HG03520 (cell line): ENCODE data around the gene HOXD1.

Source experiments
- ATAC-seq: cut with Tn5 transposase; IDR thresholded peaks from one replicate; pipeline ENCODE4 v1.9.1; 2021; ENCODE audit warnings: mild to moderate bottlenecking, moderate library complexity; ENCODE audit not compliant: unreplicated experiment

The HOXD1 gene

GRCh38 chr2:176164611-176165369, 23.7 kb upstream of the HOXD1 start:
- no peak for ATAC-seq

DNA sequence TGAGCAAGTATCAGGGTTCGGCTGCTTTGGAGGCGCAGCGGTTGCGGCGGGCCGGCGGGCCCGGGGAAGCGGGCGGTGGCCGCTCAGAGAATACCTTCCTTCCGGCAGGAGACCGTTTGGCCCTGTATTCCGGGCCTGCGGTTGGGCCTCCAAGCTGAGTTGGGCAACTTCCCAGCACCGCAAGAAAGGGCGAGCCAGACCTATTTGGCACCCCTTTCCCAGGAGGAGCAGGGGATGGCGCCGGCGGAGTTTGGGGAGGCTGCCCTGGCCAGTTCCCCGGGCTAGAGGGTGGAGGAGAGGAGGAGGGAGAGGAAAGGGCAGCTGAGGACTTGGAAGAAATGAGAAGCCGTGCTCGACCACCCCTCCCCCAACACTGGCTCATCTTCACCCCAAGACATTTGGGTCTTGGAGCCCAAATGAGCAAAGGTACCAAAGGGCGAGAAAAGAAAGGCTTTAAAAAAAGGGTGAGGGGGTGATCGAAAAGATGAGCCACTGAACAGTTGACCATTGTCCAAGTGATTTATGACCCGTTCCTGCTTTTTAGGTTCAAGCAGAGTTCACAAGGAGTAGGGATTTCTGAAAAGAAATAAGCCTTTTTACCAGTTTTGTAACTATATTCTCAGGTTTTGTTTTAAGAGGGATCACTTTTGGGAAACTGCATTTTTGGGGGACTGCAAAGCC, 23.0 kb upstream of the HOXD1 start:
- no peak for ATAC-seq

DNA sequence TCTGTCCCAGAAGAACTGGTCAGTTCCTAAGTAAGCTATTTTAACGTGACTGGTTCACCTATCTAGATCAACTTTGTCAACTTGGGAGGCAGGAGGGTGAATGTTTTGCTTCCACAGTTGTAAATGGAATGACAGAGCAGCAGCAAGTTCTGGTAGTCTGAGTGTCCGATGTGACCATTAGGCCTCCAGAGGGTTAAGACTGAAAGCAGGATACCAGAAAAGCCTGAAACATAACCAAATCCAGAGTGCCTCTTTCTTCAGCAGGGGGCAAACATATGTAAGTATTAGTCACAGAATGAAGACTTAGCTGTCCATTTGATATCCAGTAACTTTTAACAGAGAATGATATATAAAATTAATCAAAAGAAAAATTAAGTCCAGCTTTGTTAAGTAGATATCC, 22.2 kb upstream of the HOXD1 start:
- ATAC-seq = no peak

DNA sequence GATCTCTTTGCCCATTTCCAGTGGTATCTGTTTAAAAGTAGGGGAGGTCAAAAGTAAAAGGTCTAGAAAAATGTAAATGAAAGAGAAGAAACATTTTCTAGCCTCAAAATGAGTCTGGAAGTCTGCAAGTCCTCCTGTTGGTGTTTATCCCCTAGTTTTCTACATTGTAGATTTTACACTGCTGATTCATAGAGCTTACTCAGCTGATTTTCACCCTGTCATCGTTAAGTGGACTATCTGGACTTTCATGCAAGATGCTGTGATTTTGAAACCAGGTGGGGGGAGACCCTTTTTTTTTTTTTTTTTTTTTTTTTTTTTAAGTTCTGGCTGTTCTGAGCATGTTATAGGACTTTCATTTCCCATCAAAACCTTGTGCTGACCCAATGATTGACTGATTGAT, 21.1 kb upstream of the HOXD1 start:
- no peak for ATAC-seq

- ATAC-seq = no peak
These were observed 19.3 kb upstream of the HOXD1 start for GRCh38 chr2:176169181-176169580.

GRCh38 chr2:176169711-176170110, 18.8 kb upstream of the HOXD1 start:
- ATAC-seq = no peak

GRCh38 chr2:176170602-176171305, 17.7 kb upstream of the HOXD1 start:
- no peak for ATAC-seq

- ATAC-seq = no peak
These were observed 17.0 kb upstream of the HOXD1 start for GRCh38 chr2:176171351-176172006.

- no peak for ATAC-seq
These were observed 16.2 kb upstream of the HOXD1 start for GRCh38 chr2:176172007-176172894.

GRCh38 chr2:176172895-176173566, 15.4 kb upstream of the HOXD1 start:
- ATAC-seq = no peak

DNA sequence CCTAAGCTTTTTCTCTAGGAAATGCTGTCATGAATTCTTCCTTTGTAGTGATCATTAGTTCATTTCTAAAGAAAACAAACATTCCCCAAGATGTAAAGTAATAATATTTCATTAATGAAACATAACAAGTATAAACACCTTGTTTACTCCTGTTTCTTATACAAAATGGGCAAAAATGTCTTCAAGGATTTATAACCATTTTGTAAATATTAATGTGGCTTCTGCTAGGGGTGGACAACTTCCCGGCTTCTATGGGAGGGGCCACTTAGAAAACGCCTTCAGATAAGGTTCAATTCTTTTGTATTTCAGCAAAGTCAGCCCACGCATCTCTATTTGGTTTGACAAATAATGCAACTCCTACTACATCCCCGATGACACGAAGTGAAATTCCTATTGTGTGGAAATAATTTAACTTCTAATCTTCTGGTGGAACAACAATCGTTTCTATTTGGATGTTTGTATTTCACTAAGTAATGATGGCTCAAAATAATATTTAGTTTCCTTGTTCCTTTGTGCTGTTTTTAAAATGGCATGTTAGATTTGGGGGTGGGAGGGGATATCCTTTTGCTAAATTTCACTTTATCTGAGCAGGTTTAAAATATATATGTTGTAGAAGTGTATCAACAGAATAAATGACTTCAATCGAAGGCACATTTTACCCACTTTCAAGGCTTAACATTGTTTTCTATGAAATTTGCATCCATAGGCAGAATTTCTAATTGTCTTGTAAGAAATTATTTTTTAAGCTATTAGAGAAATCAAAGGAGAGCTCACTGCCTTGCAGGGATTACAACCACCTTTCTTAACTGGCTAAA, 14.7 kb upstream of the HOXD1 start:
- ATAC-seq = no peak

DNA sequence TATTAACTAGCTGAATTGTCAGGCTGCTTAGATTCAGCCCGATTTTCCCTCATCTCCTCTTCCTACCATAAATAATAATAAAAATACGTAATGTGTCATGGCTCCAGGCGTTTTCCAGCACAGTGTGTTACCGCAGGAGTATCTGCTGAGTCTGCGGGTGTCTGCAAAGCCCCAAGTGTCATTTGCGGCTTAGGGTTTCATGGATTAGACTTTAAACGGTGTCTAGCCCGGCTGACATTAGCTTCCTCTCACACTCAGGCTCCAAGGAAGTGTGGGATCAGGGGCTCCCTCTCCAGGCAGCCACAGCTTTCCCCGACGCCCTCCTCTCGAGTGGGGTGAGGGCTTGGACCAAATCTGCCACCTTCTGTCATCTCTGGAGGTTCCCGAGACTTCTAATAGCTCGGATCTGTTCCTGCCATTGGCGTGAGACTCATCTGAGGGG, 14.1 kb upstream of the HOXD1 start:
- no peak for ATAC-seq

DNA sequence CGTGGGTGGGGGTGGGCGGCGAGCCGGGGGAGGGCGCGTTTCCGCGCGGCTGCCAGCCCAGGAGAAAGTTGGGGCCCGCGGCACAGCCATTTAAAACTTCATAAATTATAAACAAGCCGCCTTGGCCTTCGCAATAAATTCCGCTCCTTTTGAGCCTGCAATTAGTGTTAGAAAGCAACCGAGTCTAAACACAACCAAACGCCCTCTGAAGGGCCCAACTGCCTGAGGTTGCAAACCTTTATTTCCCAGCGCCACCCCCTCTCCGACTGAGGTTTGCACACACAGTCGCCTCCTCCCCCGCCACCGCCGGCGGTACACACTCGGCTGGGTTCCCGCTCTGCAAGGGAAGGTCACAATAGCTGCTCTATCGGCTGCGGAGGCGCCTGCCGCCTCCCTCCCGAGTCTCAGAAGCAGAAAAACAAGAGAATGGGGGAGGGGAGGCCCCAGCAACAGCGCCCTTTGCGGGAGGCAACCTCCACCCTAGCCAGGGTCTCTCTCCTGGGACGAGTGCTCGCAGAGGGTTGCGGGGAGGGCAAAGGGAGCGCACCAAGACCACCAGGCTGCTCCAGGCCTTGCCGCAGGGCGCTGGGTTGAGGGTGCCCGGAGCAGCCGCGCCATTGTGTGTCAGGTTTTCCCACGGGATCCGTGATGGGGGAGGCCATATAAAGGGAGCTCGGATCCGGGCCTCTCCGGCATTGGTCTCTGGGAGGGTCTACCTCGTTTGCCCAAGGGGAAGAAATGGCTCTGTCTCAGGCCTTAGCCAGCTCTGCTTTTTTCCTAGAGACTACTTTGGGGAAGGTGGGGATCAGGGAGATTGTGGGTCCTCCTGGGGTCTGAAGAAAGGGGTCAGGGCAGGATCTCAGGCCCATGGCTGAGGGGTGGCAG, 13.4 kb upstream of the HOXD1 start:
- ATAC-seq = no peak

GRCh38 chr2:176175709-176176607, 12.5 kb upstream of the HOXD1 start:
- ATAC-seq = no peak

- no peak for ATAC-seq
These were observed 10.9 kb upstream of the HOXD1 start for GRCh38 chr2:176177580-176178037.

- ATAC-seq = no peak
These were observed 10.3 kb upstream of the HOXD1 start for GRCh38 chr2:176178038-176178756.
